Fibroblast of lung (primary cell): ENCODE measurements around the gene ATP13A2. TPM values are rescaled to one million over a fixed set of nuclear protein-coding genes. Genes with fewer than 3 reads are reported as not detected.

Source experiments
- DNase-seq, 2 donors: peaks; one replicate each; pipeline versions ENCODE4 v3.0.0 to v3.0.0-alpha.2; 2010; ENCODE audit warnings: low read depth in 2 of 2
- H2AFZ ChIP-seq: 2 replicates; pipeline ENCODE4 v1.5.1; 2012; ENCODE audit warnings: low read length, control low read depth, inconsistent platforms
- H3K27ac ChIP-seq: 2 replicates; pipeline ENCODE4 v1.5.1; 2011; ENCODE audit warnings: low read length, control low read depth; ENCODE audit not compliant: insufficient read depth
- H3K27me3 ChIP-seq: 2 replicates; pipeline ENCODE4 v1.5.1; 2011; ENCODE audit warnings: mild to moderate bottlenecking, low read length; ENCODE audit not compliant: control insufficient read depth, insufficient read depth
- H3K36me3 ChIP-seq: 2 replicates; pipeline ENCODE4 v1.5.1; 2011; ENCODE audit warnings: low read length; ENCODE audit not compliant: control insufficient read depth, insufficient read depth
- H3K4me1 ChIP-seq: 2 replicates; pipeline ENCODE4 v1.5.1; 2011; ENCODE audit warnings: low read length; ENCODE audit not compliant: control insufficient read depth, insufficient read depth; ENCODE audit errors: extremely low read depth
- H3K4me2 ChIP-seq: 2 replicates; pipeline ENCODE4 v1.5.1; 2011; ENCODE audit warnings: low read length, control low read depth; ENCODE audit not compliant: insufficient read depth; ENCODE audit errors: extremely low read depth
- H3K4me3 ChIP-seq, 4 experiments: fragments of 200-600 bp in 1 of 4; sonication (generic) in 1 of 4; replicated peaks in 1 of 4; 2 replicates each; pipeline ENCODE4 v1.5.1; 2011 to 2016; ENCODE audit warnings: low read length in 4 of 4, low read depth in 3 of 4, mild to moderate bottlenecking in 3 of 4, control low read depth in 2 of 4, inconsistent platforms in 1 of 4, mixed read lengths in 1 of 4; ENCODE audit not compliant: insufficient read depth in 1 of 4; ENCODE audit errors: control extremely low read depth in 1 of 4
- H3K79me2 ChIP-seq: 2 replicates; pipeline ENCODE4 v1.5.1; 2012; ENCODE audit warnings: mild to moderate bottlenecking, low read length, inconsistent platforms; ENCODE audit not compliant: control insufficient read depth, insufficient read depth
- H3K9ac ChIP-seq: 2 replicates; pipeline ENCODE4 v1.5.1; 2011; ENCODE audit warnings: mild to moderate bottlenecking, low read length, control low read depth; ENCODE audit not compliant: insufficient read depth
- H3K9me3 ChIP-seq: 2 replicates; pipeline ENCODE4 v1.5.1; 2012; ENCODE audit warnings: low read depth, low read length; ENCODE audit not compliant: control insufficient read depth, insufficient read depth
- H4K20me1 ChIP-seq: 2 replicates; pipeline ENCODE4 v1.5.1; 2011; ENCODE audit warnings: low read length; ENCODE audit not compliant: control insufficient read depth, insufficient read depth; ENCODE audit errors: extremely low read depth
- CTCF ChIP-seq, 2 donors: IDR thresholded peaks in 1 of 2; conservative IDR thresholded peaks in 1 of 2; 1 replicate in 1 of 2; 2 replicates in 1 of 2; pipeline ENCODE4 v1.5.1; 2011 to 2012; ENCODE audit warnings: low read length in 2 of 2, control low read depth in 1 of 2, inconsistent platforms in 1 of 2, low read depth in 1 of 2, mild to moderate bottlenecking in 1 of 2
- EZH2 ChIP-seq: IDR thresholded peaks from 2 replicates; pipeline ENCODE4 v1.5.1; 2012; ENCODE audit warnings: low read length, control low read depth, mild to moderate bottlenecking; ENCODE audit errors: missing control alignments
- polyA plus RNA-seq, 2 donors: library from polyadenylated mRNA; depleted of rRNA in 1 of 2; stranded (reverse) in 1 of 2; unstranded in 1 of 2; fragments of >200 nt; gene quantifications; 2 replicates each; pipeline ENCODE4 v1.2.1, GENCODE V29; 2011 to 2012; ENCODE audit warnings: missing spikeins in 1 of 2
- total RNA-seq: library from RNA; depleted of rRNA; stranded (reverse); fragments of >200 nt; gene quantifications from 2 replicates; pipeline ENCODE4 v1.2.1, GENCODE V29; 2014

ATP13A2 gene
- total and polyA plus RNA-seq, 2 donors (not counting 1 experiment from before 2014, with no cell fraction given), result 6.5 to 10.9 TPM

GRCh38 chr1:17023102-17023501, 11.4 kb upstream of the ATP13A2 start:
- H3K4me1 ChIP-seq, result no peaks in the 10 kb centered on the region
- H3K36me3 ChIP-seq, result peaks cover 22% of the 10 kb centered on the region
- DNase-seq, result no peak
- H3K9ac ChIP-seq, result no peak overlapping the region
- H3K79me2 ChIP-seq, result no peaks in the 10 kb centered on the region
- TF ChIP-seq CTCF (conservative IDR thresholded peaks at IDR 0.05 in 1 of 2, IDR thresholded peaks at IDR 0.05 in 1 of 2; ENCODE audit: low read depth in 1 of 2, low read length in 2 of 2) (no peak), EZH2 (no peak)
- no peak overlapping the region for H2AFZ ChIP-seq
- no peaks in the 10 kb centered on the region for H4K20me1 ChIP-seq
- no peak overlapping the region for H3K4me2 ChIP-seq
- no peak overlapping the region for H3K4me3 ChIP-seq
- no peaks in the 10 kb centered on the region for H3K27me3 ChIP-seq
- H3K9me3 ChIP-seq, result no peaks in the 10 kb centered on the region
- no peak overlapping the region for H3K27ac ChIP-seq

GRCh38 chr1:17021896-17022295, 10.2 kb upstream of the ATP13A2 start:
- no peaks in the 10 kb centered on the region for H3K4me1 ChIP-seq
- H3K4me2 ChIP-seq, result no peak overlapping the region
- H3K4me3 ChIP-seq, result no peak overlapping the region
- no peaks in the 10 kb centered on the region for H3K79me2 ChIP-seq
- H3K36me3 ChIP-seq, result peaks cover 22% of the 10 kb centered on the region
- no peaks in the 10 kb centered on the region for H3K9me3 ChIP-seq
- TF ChIP-seq EZH2 (no peak), CTCF (conservative IDR thresholded peaks at IDR 0.05 in 1 of 2, IDR thresholded peaks at IDR 0.05 in 1 of 2; ENCODE audit: low read depth in 1 of 2, low read length in 2 of 2) (no peak)
- H3K27me3 ChIP-seq, result no peaks in the 10 kb centered on the region
- no peaks in the 10 kb centered on the region for H4K20me1 ChIP-seq
- no peak overlapping the region for H2AFZ ChIP-seq
- DNase-seq, result no peak
- H3K9ac ChIP-seq, result no peak overlapping the region
- no peak overlapping the region for H3K27ac ChIP-seq

GRCh38 chr1:17020502-17020901, 8.8 kb upstream of the ATP13A2 start:
- Histone ChIP-seq H3K27me3 (no peaks in the 10 kb centered on the region), H3K9ac (no peak overlapping the region), H3K4me1 (peaks cover 3% of the 10 kb centered on the region), H4K20me1 (no peaks in the 10 kb centered on the region), H3K9me3 (no peaks in the 10 kb centered on the region), H3K36me3 (peaks cover 20% of the 10 kb centered on the region), H3K4me3 (no peak overlapping the region), H3K27ac (no peak overlapping the region), H3K79me2 (no peaks in the 10 kb centered on the region), H2AFZ (no peak overlapping the region), H3K4me2 (no peak overlapping the region)
- DNase-seq, result no peak
- TF ChIP-seq EZH2, result no peak
- TF ChIP-seq CTCF (conservative IDR thresholded peaks at IDR 0.05 in 1 of 2, IDR thresholded peaks at IDR 0.05 in 1 of 2; ENCODE audit: low read depth in 1 of 2, low read length in 2 of 2), result no peak
